B cell (primary cell): Measurements from ENCODE around the gene TP53TG5.

Source experiments
- EZH2 ChIP-seq: IDR thresholded peaks from 2 replicates; pipeline ENCODE4 v1.6.1; 2012; ENCODE audit warnings: borderline replicate concordance, low read depth, mild to moderate bottlenecking, moderate library complexity, low read length; ENCODE audit not compliant: insufficient read depth, poor library complexity, severe bottlenecking
- TF ChIP-seq, protein P1 (sequence below): fragments of 200-600 bp; IDR thresholded peaks from one replicate; pipeline ENCODE4 v1.8.0; 2022; ENCODE audit warnings: antibody characterized with exemption, mild to moderate bottlenecking

- TF ChIP-seq EZH2: no peak
- TF ChIP-seq, protein P1, sequence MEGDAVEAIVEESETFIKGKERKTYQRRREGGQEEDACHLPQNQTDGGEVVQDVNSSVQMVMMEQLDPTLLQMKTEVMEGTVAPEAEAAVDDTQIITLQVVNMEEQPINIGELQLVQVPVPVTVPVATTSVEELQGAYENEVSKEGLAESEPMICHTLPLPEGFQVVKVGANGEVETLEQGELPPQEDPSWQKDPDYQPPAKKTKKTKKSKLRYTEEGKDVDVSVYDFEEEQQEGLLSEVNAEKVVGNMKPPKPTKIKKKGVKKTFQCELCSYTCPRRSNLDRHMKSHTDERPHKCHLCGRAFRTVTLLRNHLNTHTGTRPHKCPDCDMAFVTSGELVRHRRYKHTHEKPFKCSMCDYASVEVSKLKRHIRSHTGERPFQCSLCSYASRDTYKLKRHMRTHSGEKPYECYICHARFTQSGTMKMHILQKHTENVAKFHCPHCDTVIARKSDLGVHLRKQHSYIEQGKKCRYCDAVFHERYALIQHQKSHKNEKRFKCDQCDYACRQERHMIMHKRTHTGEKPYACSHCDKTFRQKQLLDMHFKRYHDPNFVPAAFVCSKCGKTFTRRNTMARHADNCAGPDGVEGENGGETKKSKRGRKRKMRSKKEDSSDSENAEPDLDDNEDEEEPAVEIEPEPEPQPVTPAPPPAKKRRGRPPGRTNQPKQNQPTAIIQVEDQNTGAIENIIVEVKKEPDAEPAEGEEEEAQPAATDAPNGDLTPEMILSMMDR: no peak
Observed at GRCh38 chr20:45366631-45367030, 11.5 kb downstream of the TP53TG5 start.
